ENCODE data around the gene MOSMO. TPM values are rescaled to one million over a fixed set of nuclear protein-coding genes. Genes with fewer than 3 reads are reported as not detected.

MOSMO gene
- total RNA-seq, 1 donor, result 26.5 TPM

GRCh38 chr16:22086440-22086839 is 78.5 kb downstream of the MOSMO start:
- TF ChIP-seq CTCF (IDR thresholded peaks at IDR 0.05; ENCODE audit: insufficient read depth, low read length), result no peak
- no peak for DNase-seq (ENCODE audit: low read depth)
- H3K4me3 ChIP-seq (ENCODE audit: low read depth, low read length), result no peak overlapping the region

GRCh38 chr16:22088642-22089041 is 80.7 kb downstream of the MOSMO start:
- H3K4me3 ChIP-seq (ENCODE audit: low read depth, low read length), result no peak overlapping the region
- no peak for DNase-seq (ENCODE audit: low read depth)
- no peak for TF ChIP-seq CTCF (IDR thresholded peaks at IDR 0.05; ENCODE audit: insufficient read depth, low read length)

DNA sequence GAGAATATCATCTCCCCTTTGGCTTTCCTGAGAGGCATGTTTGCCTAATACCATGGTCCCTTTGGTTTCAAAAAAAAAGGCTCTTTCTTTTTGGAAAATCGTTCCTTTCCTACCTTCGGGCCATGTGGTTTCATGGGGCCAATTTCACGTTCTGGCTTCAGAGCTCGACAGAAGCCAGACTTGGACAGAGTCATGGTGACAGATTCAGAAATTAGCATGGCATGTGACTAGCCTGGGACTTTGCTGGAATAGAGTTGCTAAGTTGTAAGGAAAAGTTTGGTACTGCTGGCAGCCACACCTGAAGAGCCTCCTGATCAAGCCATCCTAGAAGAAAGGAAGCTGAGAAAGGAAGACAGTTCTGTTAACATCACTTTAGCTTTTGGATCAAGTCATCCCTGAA is 82.0 kb downstream of the MOSMO start:
- DNase-seq (ENCODE audit: low read depth), result no peak
- no peak for TF ChIP-seq CTCF (IDR thresholded peaks at IDR 0.05; ENCODE audit: insufficient read depth, low read length)
- H3K4me3 ChIP-seq (ENCODE audit: low read depth, low read length), result no peak overlapping the region

GRCh38 chr16:22091721-22092120 is 83.8 kb downstream of the MOSMO start:
- TF ChIP-seq CTCF (IDR thresholded peaks at IDR 0.05; ENCODE audit: insufficient read depth, low read length), result no peak
- H3K4me3 ChIP-seq (ENCODE audit: low read depth, low read length), result no peak overlapping the region
- no peak for DNase-seq (ENCODE audit: low read depth)

DNA sequence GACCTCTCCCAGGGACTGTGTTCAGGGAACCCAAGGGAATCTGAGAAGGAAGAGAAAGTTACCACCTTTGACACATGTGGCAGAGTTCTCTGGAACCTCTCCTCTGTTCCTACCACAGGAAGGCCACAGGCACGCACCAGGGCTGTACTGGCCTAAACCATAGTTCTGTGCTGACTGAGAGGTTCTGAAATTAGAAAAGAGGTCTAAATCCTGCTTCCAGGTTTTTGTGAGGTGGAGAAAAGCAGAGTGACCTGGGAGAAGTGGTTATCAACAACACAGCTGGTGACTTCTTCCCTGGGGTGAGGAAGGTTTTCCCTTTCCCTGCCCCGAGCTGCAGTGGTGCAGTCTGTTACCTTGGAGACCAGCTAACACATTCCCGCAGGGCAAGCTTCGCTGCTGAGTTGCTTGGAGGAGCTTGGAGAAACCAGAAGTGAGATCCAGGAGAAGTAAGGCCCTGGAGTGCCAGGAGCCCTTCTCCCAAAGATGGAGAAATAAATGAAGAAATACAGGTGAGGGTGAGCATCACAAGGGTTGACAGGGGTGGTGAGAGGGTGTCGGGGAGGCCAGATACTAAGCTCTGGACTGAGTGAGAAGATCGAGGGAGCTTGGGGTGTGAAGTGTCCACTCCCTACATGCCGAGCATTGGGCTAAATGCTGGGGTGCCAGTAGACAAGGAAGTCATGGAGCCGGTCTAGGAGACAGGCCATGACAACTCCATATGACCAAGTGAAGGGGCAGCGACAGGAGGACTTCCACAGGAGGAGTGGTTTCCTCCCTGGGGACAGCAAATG is 84.4 kb downstream of the MOSMO start, which contains the start of gene VWA3A:
VWA3A (plus strand) TSS at position 399 of the 791 bp plus-strand sequence; CDS start at position 496, 97 bp downstream.
- TF ChIP-seq CTCF (IDR thresholded peaks at IDR 0.05; ENCODE audit: insufficient read depth, low read length), result no peak
- peak; percentile 70 for DNase-seq (ENCODE audit: low read depth)
- no peak within 1 kb of the TSS for H3K4me3 ChIP-seq (ENCODE audit: low read depth, low read length)

GRCh38 chr16:22093331-22093730 is 85.4 kb downstream of the MOSMO start:
- DNase-seq (ENCODE audit: low read depth), result no peak
- no peak for TF ChIP-seq CTCF (IDR thresholded peaks at IDR 0.05; ENCODE audit: insufficient read depth, low read length)
- no peak overlapping the region for H3K4me3 ChIP-seq (ENCODE audit: low read depth, low read length)

Data from fibroblast of the aortic adventitia (primary cell).